Urinary bladder (tissue), 4 donors: ENCODE measurements around the gene IRF7. TPM values are rescaled to one million over a fixed set of nuclear protein-coding genes. Genes with fewer than 3 reads are reported as not detected.

Experiments used
- DNase-seq: peaks from one replicate; pipeline ENCODE4 v3.0.0-alpha.2; 2015; ENCODE audit errors: extremely low spot score
- H3K27ac ChIP-seq: one replicate; pipeline ENCODE4 v1.5.1; 2013; ENCODE audit warnings: low read depth, mild to moderate bottlenecking, moderate library complexity
- H3K36me3 ChIP-seq: one replicate; pipeline ENCODE4 v1.6.1; 2013; ENCODE audit warnings: mild to moderate bottlenecking, moderate library complexity; ENCODE audit not compliant: insufficient read depth
- H3K4me1 ChIP-seq: one replicate; pipeline ENCODE4 v1.6.1; 2013; ENCODE audit warnings: mild to moderate bottlenecking, moderate library complexity; ENCODE audit not compliant: insufficient read depth
- H3K4me3 ChIP-seq: one replicate; pipeline ENCODE4 v1.5.1; 2013; ENCODE audit warnings: low read depth, low read length
- WGBS: extraction: QIAGEN DNeasy Blood & Tissue Kit; methylation state at CpG from one replicate; pipeline ENCODE4 v1.1.7; 2013; 5-methylcytosine and 5-hydroxymethylcytosine counted together
- polyA plus RNA-seq: library from polyadenylated mRNA; stranded (reverse); fragments of 200-250 nt; gene quantifications from one replicate; pipeline ENCODE4 v1.2.3, GENCODE V29; 2013
- small RNA-seq: library from RNA; depleted of rRNA; stranded (forward); fragments of <200 nt; gene quantifications from one replicate; pipeline ENCODE3, GENCODE V24; 2014
- total RNA-seq: library from RNA; depleted of rRNA; stranded (reverse); fragments of >200 nt; gene quantifications from one replicate; pipeline ENCODE4 v1.2.3, GENCODE V29; 2014
- donor health status: healthy with polysubstance abuse.
- donor health status: healthy.

IRF7 gene
- total and polyA plus RNA-seq, 2 donors: 9.8 to 23.2 TPM

GRCh38 chr11:569158-569885, 46.4 kb downstream of the IRF7 start:
- DNase-seq: no peak
- WGBS: 39% methylated on average over 36 of the region's 36 CpGs
- Histone ChIP-seq H3K27ac (peak overlapping the region; percentile 80), H3K4me3 (peak overlapping the region; percentile 66), H3K36me3 (no peaks in the 10 kb centered on the region), H3K4me1 (peaks cover under 1% of the 10 kb centered on the region)

GRCh38 chr11:568306-569157, 47.2 kb downstream of the IRF7 start:
- 1% methylated on average over 123 of the region's 123 CpGs for WGBS
- Histone ChIP-seq H3K4me3 (peak overlapping the region; percentile 66), H3K36me3 (no peaks in the 10 kb centered on the region), H3K27ac (peak overlapping the region; percentile 80), H3K4me1 (no peaks in the 10 kb centered on the region)
- DNase-seq: peak; percentile 74

GRCh38 chr11:567629-568292, 48.0 kb downstream of the IRF7 start:
- H3K4me1 ChIP-seq: no peaks in the 10 kb centered on the region
- DNase-seq: no peak
- WGBS: 22% methylated on average over 41 of the region's 41 CpGs
- peak overlapping the region; percentile 71 for H3K27ac ChIP-seq
- no peaks in the 10 kb centered on the region for H3K36me3 ChIP-seq
- H3K4me3 ChIP-seq: peak overlapping the region; percentile 66

- no peaks in the 10 kb centered on the region for H3K4me1 ChIP-seq
- no peaks in the 10 kb centered on the region for H3K36me3 ChIP-seq
- no peak overlapping the region for H3K27ac ChIP-seq
- DNase-seq: no peak
- WGBS: 90% methylated on average over 18 of the region's 18 CpGs
- H3K4me3 ChIP-seq: no peak overlapping the region
Observed at GRCh38 chr11:567011-567628, 48.6 kb downstream of the IRF7 start.

GRCh38 chr11:565921-566509, 49.7 kb downstream of the IRF7 start:
- 84% methylated on average over 12 of the region's 12 CpGs for WGBS
- Histone ChIP-seq H3K27ac (no peak overlapping the region), H3K4me1 (no peaks in the 10 kb centered on the region), H3K36me3 (no peaks in the 10 kb centered on the region), H3K4me3 (no peak overlapping the region)
- no peak for DNase-seq

- no peak for DNase-seq
- Histone ChIP-seq H3K4me3 (no peak overlapping the region), H3K27ac (no peak overlapping the region), H3K4me1 (no peaks in the 10 kb centered on the region), H3K36me3 (no peaks in the 10 kb centered on the region)
- WGBS: 79% methylated on average over 12 of the region's 12 CpGs
Observed at GRCh38 chr11:563812-564578, 51.8 kb downstream of the IRF7 start.

- DNase-seq: no peak
- Histone ChIP-seq H3K27ac (no peak overlapping the region), H3K36me3 (no peaks in the 10 kb centered on the region), H3K4me3 (no peak overlapping the region), H3K4me1 (no peaks in the 10 kb centered on the region)
- WGBS: 88% methylated on average over 18 of the region's 18 CpGs
Observed at GRCh38 chr11:563066-563811, 52.5 kb downstream of the IRF7 start.

Small RNAs within 50 kb of the gene (small RNA-seq; reads per million reads assigned to genes)
- gene MIR210: 7.3 reads per million, percentile 93 among the genes with 10 or more reads in this experiment

Other genes starting within 250 kb of the IRF7 start
- 13.4 TPM for gene B4GALNT4, start 246.5 kb downstream of the IRF7 start, total RNA-seq
- gene B4GALNT4, start 246.5 kb downstream of the IRF7 start, polyA plus RNA-seq: 5.1 TPM
- 5.2 TPM for gene PKP3, start 221.7 kb downstream of the IRF7 start, total RNA-seq
- gene PKP3, start 221.7 kb downstream of the IRF7 start, polyA plus RNA-seq: 8.4 TPM
- 11.8 TPM for gene SIGIRR, start 201.0 kb downstream of the IRF7 start, total RNA-seq
- 61.2 TPM for gene SIGIRR, start 201.0 kb downstream of the IRF7 start, polyA plus RNA-seq
- gene ANO9, start 173.9 kb downstream of the IRF7 start, total RNA-seq: 1.3 TPM
- gene ANO9, start 173.9 kb downstream of the IRF7 start, polyA plus RNA-seq: 5.1 TPM
- 13.5 TPM for gene PTDSS2, start 165.7 kb downstream of the IRF7 start, total RNA-seq
- gene PTDSS2, start 165.7 kb downstream of the IRF7 start, polyA plus RNA-seq: 27.0 TPM
- gene RNH1, start 108.7 kb downstream of the IRF7 start, total RNA-seq: 71.5 TPM
- gene RNH1, start 108.7 kb downstream of the IRF7 start, polyA plus RNA-seq: 271 TPM
- 8.7 TPM for gene HRAS, start 80.4 kb downstream of the IRF7 start, total RNA-seq
- gene HRAS, start 80.4 kb downstream of the IRF7 start, polyA plus RNA-seq: 79.0 TPM
- gene LRRC56, start 78.4 kb downstream of the IRF7 start, total RNA-seq: 0.90 TPM
- gene LRRC56, start 78.4 kb downstream of the IRF7 start, polyA plus RNA-seq: 0.96 TPM
- 0.37 TPM for gene LMNTD2, start 55.2 kb downstream of the IRF7 start, total RNA-seq
- 1.2 TPM for gene LMNTD2, start 55.2 kb downstream of the IRF7 start, polyA plus RNA-seq
- 3.3 TPM for gene RASSF7, start 55.0 kb downstream of the IRF7 start, total RNA-seq
- 13.8 TPM for gene RASSF7, start 55.0 kb downstream of the IRF7 start, polyA plus RNA-seq
- 16.5 TPM for gene PHRF1, start 39.5 kb downstream of the IRF7 start, total RNA-seq
- 21.1 TPM for gene PHRF1, start 39.5 kb downstream of the IRF7 start, polyA plus RNA-seq
- gene CDHR5, start 9.0 kb upstream of the IRF7 start, total RNA-seq: not detected
- 0.05 TPM for gene CDHR5, start 9.0 kb upstream of the IRF7 start, polyA plus RNA-seq
- gene SCT, start 11.2 kb upstream of the IRF7 start, total RNA-seq: not detected
- not detected for gene SCT, start 11.2 kb upstream of the IRF7 start, polyA plus RNA-seq
- not detected for gene DRD4, start 21.3 kb upstream of the IRF7 start, total RNA-seq
- 0.39 TPM for gene DRD4, start 21.3 kb upstream of the IRF7 start, polyA plus RNA-seq
- gene DEAF1, start 79.3 kb upstream of the IRF7 start, total RNA-seq: 14.9 TPM
- gene DEAF1, start 79.3 kb upstream of the IRF7 start, polyA plus RNA-seq: 29.7 TPM
- 10.8 TPM for gene TMEM80, start 79.9 kb upstream of the IRF7 start, total RNA-seq
- gene TMEM80, start 79.9 kb upstream of the IRF7 start, polyA plus RNA-seq: 36.8 TPM
- gene EPS8L2, start 90.3 kb upstream of the IRF7 start, total RNA-seq: 12.4 TPM
- 23.2 TPM for gene EPS8L2, start 90.3 kb upstream of the IRF7 start, polyA plus RNA-seq
- 62.9 TPM for gene TALDO1, start 131.5 kb upstream of the IRF7 start, total RNA-seq
- gene TALDO1, start 131.5 kb upstream of the IRF7 start, polyA plus RNA-seq: 201 TPM
- gene GATD1, start 161.5 kb upstream of the IRF7 start, total RNA-seq: 26.4 TPM
- gene GATD1, start 161.5 kb upstream of the IRF7 start, polyA plus RNA-seq: 43.3 TPM
- not detected for gene CEND1, start 174.1 kb upstream of the IRF7 start, total RNA-seq
- gene CEND1, start 174.1 kb upstream of the IRF7 start, polyA plus RNA-seq: 1.4 TPM
- gene SLC25A22, start 182.3 kb upstream of the IRF7 start, total RNA-seq: 7.5 TPM
- gene SLC25A22, start 182.3 kb upstream of the IRF7 start, polyA plus RNA-seq: 17.1 TPM
- 7.2 TPM for gene PIDD1, start 189.3 kb upstream of the IRF7 start, total RNA-seq
- 12.4 TPM for gene PIDD1, start 189.3 kb upstream of the IRF7 start, polyA plus RNA-seq
- 189 TPM for gene RPLP2, start 194.0 kb upstream of the IRF7 start, total RNA-seq
- 1,859 TPM for gene RPLP2, start 194.0 kb upstream of the IRF7 start, polyA plus RNA-seq
- 13.6 TPM for gene PNPLA2, start 203.0 kb upstream of the IRF7 start, total RNA-seq
- 131 TPM for gene PNPLA2, start 203.0 kb upstream of the IRF7 start, polyA plus RNA-seq
- gene CRACR2B, start 212.0 kb upstream of the IRF7 start, total RNA-seq: 5.9 TPM
- gene CRACR2B, start 212.0 kb upstream of the IRF7 start, polyA plus RNA-seq: 20.2 TPM
- 115 TPM for gene CD151, start 217.0 kb upstream of the IRF7 start, total RNA-seq
- 692 TPM for gene CD151, start 217.0 kb upstream of the IRF7 start, polyA plus RNA-seq
- gene POLR2L, start 226.6 kb upstream of the IRF7 start, total RNA-seq: 21.7 TPM
- 148 TPM for gene POLR2L, start 226.6 kb upstream of the IRF7 start, polyA plus RNA-seq
- 39.4 TPM for gene TSPAN4, start 226.9 kb upstream of the IRF7 start, total RNA-seq
- gene TSPAN4, start 226.9 kb upstream of the IRF7 start, polyA plus RNA-seq: 144 TPM